GM19023 (cell line): ENCODE measurements around the gene ACOXL.
A peak's percentile ranks its signal among the peaks of the same experiment; 100 is the strongest.

Experiments
- ATAC-seq: cut with Tn5 transposase; IDR thresholded peaks from one replicate; pipeline ENCODE4 v1.9.1; 2021; ENCODE audit warnings: mild to moderate bottlenecking, moderate library complexity; ENCODE audit not compliant: unreplicated experiment

The ACOXL gene

DNA sequence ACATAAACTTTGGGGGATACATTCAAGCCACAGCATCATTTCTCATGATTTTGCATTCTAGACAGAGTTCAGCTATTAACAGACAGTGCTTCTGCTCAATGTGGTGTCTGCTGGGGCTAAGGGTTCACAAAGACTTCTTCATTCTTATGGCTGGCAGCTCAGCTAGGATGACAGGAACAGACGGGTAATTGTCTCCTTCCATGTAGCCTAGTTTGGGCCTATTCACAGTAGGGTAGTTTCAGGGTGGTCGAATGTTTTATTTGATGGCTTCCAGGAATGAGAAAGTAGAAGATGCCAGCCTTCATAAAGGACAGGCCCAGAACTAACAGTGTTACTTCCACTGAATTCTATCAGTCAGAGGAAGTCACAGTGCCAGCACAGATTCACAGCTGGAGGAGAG is 362.3 kb downstream of the ACOXL start:
- no peak for ATAC-seq

DNA sequence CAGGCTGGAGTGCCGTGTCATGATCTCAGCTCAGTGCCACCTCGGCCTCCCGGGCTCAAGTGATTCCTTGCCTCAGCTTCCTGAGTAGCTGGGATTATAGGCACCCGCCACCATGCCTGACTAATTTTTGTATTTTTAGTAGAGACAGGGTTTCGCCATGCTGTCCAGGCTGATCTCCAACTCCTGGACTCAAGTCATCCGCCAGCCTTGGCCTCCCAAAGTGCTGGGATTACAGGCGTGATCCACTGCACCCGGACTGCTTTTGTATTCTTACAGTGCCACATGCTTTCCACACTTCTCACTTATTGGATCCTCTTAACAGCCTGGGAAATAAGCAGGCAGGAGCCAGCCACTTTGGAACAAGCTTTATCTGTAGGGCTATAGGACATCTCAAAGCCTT is 363.1 kb downstream of the ACOXL start:
- ATAC-seq = no peak

DNA sequence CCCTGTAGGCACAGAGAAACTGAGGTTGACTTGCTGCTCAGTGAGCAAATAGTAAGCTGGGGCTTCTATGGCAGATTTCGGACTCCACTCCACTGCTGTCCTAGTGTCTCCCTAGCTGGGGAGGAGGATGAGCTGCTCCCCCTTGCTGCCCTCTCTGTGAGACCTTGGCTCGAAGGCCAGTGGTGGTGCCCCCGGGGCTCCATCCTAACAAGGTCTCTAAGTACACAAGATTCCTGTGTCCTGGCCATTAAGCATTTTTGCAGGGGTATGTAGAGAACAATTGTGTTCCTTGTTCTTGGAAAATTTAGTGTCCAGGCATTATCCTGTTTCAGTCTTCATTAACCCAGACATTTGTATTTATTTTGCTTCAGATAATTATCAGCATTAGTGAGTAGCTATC is 367.0 kb downstream of the ACOXL start:
- no peak for ATAC-seq

DNA sequence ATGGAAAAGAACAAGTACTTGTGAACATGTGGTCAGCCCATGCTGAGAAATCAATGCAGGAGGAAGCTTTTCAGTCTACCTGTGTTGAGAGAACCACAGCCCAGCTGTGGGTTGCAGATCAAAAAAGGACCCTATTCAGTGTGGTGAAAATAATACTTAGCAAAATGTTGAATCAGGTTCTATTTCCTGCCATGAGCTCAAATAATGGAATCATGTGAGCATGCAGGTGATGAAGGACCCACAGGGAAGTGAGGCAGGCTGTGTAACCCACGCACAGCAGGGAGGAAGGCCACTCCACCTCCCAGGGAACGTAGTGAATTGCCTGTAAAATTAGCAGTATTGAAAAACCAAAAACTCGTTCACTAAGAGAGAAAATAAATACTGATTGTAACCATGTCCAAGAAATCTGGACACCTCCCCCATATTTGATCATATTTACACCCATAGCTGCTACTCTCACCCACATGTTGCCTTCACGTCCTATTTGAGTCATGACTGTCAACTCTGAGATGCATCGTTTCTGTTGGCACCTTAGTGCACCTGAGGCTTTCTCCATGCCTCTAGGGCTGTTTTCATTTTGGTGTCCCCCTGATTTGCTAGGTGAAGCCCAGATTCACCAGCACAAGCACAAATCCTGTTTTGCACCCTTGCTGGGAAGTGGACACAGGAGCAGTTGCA is 367.9 kb downstream of the ACOXL start:
- peak; percentile 34 for ATAC-seq

DNA sequence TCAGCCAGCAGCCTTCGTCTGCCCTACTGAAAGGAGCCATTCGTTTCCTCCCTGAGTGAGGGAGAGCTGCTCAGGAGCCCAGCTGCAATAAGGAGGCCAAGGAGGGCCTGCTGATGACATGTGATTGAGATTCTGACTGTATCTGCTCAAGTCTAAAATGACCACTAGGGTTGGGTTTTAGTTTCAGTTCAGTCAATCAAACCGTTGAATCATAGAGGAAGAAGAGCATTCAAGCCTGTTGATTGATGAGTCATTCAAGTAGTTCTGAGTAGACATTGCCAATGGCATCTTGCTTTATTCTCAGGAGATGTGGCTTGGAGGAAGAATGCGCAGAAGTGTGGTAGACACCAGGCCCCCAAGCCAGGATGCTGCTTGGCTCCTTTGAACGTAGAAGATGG is 368.4 kb downstream of the ACOXL start:
- ATAC-seq = peak; percentile 80

DNA sequence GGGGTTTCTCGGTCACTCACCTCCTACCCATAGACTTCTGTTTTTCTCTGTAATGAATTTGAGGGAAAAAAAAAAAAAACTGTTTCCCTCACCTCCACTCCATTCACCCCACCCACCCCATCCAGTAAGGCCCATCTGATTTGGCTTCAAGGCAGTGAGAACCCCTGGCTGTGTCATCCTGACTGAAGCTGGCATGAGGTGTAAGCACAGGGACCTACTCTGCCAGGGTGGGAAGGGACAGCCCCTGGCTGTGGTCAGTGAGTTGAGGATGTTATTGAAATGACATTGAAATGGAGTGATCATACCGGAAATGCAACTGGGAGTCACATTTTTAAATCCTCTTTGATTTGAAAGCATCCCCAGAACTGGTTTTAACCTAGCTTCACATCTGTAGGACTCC is 369.2 kb downstream of the ACOXL start:
- no peak for ATAC-seq

DNA sequence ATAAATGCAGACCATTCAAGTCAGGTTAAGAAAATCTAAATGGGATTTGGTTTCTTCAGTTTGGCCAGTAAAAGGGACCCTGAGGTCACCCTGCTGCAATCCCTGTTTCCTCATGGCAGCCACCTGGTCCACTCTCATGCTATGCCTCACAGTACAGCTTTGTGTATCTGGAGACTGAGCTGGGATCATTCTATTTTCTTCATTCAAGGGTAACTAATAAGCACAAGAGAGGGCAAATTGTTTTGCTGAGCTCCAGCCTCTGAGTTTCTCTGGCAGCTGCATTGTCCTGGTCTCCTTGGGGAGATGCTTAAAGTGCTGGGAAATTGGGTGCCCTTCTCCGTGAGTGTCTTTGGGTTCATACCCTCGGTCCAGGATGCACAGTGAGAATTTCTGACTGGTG is 369.8 kb downstream of the ACOXL start:
- no peak for ATAC-seq

DNA sequence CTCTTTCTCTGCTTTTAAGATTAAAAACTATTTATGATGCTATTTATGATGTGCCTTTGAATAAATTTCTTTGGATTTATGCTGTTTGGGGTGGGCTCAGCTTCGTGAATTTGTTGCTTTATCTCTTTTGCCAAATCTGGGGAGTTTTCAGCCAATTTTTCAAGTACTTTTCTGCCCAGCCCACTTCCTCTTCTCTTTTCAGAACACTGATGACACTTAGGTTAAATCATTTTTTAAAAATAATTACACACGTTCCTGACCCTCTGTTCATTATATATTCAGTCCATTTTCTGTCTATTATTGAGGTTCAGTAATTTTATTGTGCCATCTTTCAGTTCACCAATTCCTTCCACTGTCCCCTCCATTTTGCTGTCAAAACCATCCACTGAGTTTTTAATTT is 373.6 kb downstream of the ACOXL start:
- ATAC-seq = no peak

DNA sequence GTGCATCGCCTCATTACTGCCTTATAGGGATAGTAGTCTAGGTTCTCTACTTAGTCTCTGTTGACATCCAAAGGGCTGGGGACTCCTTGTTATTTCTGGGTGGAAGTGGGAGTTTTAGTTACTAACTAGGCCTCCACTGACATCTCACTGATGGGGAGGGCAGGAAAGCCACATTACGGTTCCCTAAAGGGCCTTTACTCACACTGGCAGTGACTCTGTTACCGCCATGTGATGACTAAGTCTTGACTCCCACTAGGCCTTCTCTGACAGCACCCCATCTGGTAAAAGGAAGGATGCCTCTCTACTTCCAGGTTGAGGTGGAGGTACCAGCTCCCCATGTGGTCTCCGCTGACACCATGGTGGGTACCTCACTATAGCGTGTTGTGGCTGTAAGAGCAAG is 374.3 kb downstream of the ACOXL start:
- ATAC-seq = no peak

DNA sequence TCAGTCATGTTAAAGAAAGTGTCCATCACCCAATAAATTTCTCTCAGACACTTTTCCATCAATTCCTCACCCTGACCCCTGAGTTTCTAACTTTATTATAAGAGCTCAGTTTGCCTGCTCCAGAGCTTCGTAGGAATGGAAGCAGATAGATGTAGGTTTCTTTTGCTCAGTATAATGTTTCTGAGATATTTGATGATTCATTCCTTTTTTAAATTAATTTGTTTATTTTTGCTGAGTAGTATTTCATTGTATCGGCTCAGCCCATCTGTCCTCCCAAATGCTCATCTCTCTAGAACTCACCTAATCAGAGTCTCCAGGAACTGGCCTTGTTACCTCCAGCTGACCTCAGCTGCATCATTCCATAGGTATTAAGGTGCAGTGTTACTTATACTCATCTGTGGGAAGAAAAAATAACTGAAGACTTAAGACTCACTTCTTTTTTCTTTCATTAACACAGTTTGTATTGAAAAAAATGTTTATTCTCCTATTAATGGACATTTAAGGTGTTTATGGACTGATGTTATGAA is 376.4 kb downstream of the ACOXL start:
- no peak for ATAC-seq

DNA sequence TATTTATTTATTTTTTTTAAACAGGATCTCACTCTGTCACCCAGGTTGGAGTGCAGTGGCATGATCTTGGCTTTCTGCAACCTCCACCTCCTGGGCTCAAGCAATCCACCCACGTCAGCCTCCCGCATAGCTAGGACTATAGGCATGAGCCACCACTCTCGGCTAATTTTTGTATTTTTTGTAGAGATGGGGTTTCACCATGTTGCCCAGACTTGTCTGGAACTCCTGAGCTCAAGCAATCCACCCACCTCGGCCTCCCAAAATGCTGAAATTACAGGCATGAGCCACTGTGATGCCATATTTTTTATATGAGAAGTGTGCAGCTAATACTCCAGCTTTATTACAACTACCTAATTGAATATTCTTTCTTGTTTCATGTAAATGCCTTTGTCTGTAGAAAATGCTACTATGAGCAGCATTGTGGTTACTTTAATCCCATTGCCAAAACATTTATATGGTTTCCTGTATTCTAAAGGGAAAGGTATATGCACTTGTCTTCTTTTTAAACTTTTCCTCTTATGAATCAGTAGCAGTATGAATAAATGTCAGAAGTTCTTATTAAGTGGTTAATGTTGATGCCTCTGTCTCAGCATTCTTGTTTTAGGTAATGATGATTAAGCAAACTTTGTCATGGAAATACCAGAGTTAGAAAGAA is 378.9 kb downstream of the ACOXL start:
- ATAC-seq = no peak

DNA sequence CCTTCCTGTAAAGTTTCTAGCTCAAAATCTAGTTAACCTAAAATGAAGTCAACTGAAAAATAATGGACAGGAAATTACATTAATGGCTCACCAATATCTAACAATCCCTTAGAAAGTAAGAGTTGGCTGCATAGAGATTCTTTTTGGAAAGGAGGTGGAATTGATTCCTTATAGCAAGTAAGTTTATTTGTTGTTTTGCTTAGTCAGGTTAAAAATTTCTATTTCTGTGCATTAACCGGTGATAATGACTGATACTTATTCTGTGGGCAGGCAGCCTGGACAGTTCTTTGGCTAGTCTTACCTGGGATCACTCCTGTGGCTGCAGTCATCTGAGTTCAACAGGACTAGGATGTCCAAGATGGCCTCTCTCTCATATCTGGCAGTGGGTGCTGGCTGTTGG is 381.5 kb downstream of the ACOXL start:
- no peak for ATAC-seq

DNA sequence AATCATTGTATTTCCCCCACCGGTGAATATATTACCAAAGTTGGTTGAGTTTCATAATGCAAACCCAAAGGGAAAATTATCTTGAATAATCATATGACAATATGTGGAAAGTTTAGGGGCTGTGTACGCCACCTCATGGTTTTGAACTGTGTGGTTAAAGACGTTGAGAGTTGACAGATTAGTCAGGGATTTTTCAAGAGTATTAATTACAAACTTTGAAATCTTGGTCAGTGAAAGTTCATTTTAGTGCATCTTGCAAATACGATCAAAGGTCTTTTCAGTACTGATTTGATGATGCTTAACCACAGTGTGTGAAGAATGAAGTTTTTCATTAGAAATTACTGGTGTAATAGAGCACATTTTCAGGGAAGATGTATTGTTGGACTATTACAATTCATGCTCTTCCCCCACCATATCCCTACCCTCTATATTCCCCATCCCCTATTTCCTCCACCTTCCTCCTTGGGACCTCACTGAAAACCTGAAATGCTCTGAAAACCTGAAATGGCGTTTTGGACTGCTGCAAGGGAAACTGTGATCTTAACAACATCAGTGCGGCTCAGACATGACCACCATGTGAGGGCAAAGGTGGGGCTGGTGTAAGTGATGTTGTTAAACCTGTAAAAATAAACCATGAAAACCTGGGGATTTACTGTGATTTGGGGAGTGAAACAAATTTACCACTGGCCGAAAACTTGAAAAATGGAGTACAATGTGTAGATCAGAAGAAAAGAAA is 383.8 kb downstream of the ACOXL start:
- ATAC-seq = no peak

DNA sequence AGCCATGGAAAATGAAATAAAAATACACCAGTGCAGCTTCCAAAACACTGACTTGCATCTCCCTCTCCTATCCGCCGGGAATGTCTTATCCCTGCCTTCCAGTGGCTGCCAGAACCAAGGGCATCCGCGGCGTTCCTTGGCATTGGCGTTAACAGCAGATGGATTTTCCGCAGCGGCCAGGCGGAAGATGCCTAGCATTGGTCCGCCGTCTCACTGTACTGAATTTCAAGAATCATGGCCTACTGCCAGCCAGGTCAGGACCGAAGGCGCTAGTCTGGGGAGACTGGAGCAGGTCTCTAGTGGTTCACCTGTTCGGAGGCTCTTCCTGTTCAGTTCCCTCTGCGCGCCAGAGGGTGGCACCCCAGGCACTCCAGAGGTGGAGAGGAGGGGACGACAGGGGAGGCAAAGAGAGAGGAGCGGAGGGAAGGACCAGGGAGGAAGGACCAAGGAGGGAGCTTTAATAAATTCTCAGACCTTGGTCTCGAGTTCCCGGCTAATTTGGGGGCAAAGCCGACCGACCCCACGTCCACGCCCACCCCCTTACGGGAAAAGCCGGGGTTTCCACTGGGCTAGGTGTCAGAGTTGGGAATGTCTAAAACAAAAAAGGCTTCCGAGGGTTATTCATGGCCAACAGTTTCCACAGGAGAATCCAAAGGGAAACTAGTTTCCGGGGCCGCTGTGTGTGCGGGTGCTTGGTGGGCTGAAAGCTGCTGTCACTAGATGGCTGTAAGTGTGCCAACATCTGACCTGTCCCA is 384.6 kb downstream of the ACOXL start:
- ATAC-seq = no peak

DNA sequence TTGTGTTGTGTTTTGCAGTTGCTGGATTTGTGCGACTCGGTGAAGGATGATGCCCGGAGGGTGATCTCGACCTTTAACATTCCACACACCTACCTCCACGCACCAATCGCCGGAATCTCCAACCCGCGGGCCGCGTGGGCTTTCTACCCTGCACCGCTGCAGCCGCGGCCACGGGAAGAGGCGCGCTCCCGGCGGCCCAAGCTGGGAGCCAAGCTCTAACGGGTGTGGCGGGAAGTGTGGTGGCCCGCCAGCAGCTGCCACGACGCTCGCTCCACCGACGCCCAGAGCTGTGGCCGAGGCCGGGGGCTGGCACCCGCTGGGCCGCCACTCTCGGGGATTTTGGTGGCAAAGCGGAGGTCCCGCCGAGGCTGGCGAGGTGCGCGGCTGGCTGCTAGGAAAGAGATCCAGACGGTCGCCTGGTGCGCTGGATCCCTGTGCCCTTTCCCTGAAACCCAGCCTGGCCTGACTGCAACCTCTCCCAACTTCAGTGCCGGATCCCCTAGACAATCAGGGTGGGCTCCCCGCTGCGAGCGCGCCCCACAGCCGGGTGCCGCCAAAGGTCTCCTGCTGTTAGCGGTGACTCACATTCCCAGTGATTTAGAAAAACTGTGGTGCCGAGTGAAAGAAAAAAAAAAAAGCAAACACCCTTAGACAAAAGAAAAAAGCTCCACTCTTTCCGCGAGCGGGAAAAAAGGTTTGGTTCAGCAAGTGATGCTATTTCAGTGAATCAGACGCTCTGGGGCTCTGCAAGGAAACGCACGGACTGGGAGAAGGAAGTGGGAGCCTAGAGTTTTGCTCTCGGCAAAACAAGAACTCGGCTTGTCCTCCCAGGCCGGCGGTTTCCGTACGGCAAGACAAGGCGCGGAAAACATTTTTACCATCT is 385.5 kb downstream of the ACOXL start:
- ATAC-seq = no peak

DNA sequence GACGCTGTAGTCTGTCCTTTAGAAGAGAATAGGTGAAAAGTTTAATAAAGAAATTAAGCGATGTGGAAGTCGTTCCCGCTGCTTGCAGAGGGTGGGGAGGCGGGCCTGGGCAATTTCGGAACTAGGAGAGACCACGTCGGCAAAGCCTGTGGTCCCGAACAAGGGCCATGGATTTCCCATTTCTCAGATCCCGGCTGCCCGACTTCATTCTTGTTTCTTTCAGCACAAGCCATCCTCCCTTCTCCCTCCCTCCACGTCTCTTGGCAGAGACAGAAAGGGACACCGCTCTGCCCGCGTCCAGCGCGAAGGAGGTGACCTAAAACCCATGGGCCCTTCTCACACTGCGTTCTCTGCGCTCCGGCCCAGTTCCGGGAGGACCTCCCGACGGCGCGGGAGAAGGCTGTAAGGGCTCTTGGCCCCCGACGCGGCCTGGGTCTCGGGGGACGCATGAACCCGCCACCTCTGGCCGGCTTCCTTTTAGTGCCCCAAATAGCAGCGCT is 386.2 kb downstream of the ACOXL start:
- ATAC-seq = no peak

DNA sequence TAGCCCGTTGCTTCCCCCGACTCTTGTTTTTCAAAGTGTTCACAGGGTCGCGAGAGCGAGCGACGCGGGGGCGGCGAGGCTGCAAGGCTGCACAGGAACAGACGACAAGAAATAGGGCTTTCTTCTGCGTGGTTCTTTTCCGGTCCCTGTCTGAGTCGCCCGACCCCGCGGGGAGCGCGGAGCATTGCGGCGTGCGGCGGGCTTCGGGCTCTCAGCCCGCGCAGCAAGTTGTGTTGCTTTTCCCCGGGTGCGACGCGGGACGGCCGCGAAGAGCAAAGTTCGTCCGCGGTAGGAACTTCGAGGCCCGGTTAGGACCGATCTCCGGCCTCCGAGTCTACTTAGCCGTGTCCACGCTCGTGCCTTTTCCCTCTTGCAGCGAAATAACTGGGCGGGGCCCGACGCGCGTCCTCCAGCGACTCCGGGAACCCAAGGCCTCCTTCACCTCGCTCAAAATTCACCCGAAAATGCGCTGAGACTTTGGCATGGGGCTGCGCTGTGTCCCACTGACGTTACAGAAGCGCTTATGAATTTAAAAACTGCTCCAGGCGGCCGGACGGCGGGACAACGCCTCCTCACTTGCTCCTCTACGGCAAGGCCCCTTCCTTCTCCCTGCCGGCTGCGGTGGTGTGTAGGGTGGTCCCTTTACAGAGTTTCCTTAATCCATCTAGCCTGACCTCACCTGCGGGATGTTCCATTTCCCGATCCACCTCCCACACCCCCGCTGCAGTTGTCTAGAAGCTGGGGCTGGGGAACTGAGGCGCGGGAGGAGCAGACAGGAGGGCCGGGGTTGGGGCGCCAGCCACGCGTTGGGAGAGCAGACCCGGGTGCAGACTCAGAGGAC is 386.8 kb downstream of the ACOXL start:
- ATAC-seq = no peak

DNA sequence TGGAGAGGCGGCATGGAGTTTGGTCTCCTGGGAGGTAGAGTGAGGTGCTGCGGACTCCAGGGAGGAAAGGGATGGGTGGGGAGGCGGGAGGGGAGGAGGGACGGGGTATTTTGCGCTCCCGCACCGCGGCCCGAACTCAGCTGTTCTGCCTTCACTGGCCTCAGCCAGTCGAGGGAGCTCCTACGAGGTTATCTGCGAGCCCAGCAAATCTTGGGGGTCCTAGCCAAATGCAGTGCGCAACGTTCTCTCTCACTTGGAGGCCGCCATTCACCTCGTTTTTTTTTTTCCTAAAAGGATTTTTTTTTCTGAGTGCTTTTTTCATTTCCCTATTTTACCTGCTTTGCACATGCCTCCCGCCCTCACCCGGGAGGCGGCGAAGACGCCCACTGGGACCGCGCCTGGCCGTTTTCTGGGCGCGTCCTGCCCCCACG is 387.5 kb downstream of the ACOXL start:
- no peak for ATAC-seq
